ENCODE results near the gene SMAD3. TPM values are rescaled to one million over a fixed set of nuclear protein-coding genes. Genes with fewer than 3 reads are reported as not detected.

The SMAD3 gene
- total and polyA plus RNA-seq, 2 experiments from 2014 or later: 30.8 to 34.0 TPM

GRCh38 chr15:67189326-67190051, 124.1 kb downstream of the SMAD3 start:
- H3K4me2 ChIP-seq (ENCODE audit: unreplicated experiment): no peak overlapping the region
- peak overlapping the region; percentile 74 for H3K9ac ChIP-seq
- H3K36me3 ChIP-seq (ENCODE audit: low read depth): peaks cover 42% of the 10 kb centered on the region

GRCh38 chr15:67190326-67190725, 124.9 kb downstream of the SMAD3 start:
- in situ Hi-C loops (cut with MboI): no loop called here
- Histone ChIP-seq H3K4me1 (ENCODE audit: insufficient read depth) (peaks cover 47% of the 10 kb centered on the region), H4K20me1 (ENCODE audit: insufficient read depth) (no peaks in the 10 kb centered on the region), H3K36me3 (ENCODE audit: low read depth) (peaks cover 36% of the 10 kb centered on the region), H3K4me3 (no peak overlapping the region), H3K9me3 (ENCODE audit: low read depth) (no peaks in the 10 kb centered on the region), H3K27ac (peak overlapping the region; percentile 93), H3K4me2 (ENCODE audit: unreplicated experiment) (no peak overlapping the region), H3K79me2 (ENCODE audit: insufficient read depth) (no peaks in the 10 kb centered on the region), H3F3A (ENCODE audit: insufficient read depth) (peaks cover 88% of the 10 kb centered on the region), H3K9me2 (ENCODE audit: insufficient read depth) (no peaks in the 10 kb centered on the region), H2AFZ (no peak overlapping the region), H3K27me3 (replicated peaks; ENCODE audit: insufficient read depth) (no peaks in the 10 kb centered on the region), H3K9ac (no peak overlapping the region)
- 100% methylated on average over 2 of the region's 2 CpGs for WGBS, 2 experiments (ENCODE audit: low coverage in 1 of 2, low lambda C conversion rate in 2 of 2, missing lambda C conversion rate in 2 of 2)
- DNase-seq: no peak
- TF ChIP-seq EZH2phosphoT487 (IDR thresholded peaks at IDR 0.05; ENCODE audit: insufficient read depth, low read depth): no peak
- no peak for TF ChIP-seq EZH2 (IDR thresholded peaks at IDR 0.05; ENCODE audit: insufficient read depth, poor library complexity, severe bottlenecking)

More at GRCh38 chr15:67189326-67190051, 124.1 kb downstream of the SMAD3 start:
- Histone ChIP-seq H3K79me2 (ENCODE audit: insufficient read depth) (no peaks in the 10 kb centered on the region), H3K9me3 (ENCODE audit: low read depth) (no peaks in the 10 kb centered on the region), H3F3A (ENCODE audit: insufficient read depth) (peaks cover 89% of the 10 kb centered on the region), H3K27ac (peak overlapping the region; percentile 93), H3K27me3 (replicated peaks; ENCODE audit: insufficient read depth) (no peaks in the 10 kb centered on the region), H4K20me1 (ENCODE audit: insufficient read depth) (no peaks in the 10 kb centered on the region), H3K4me3 (no peak overlapping the region), H3K4me1 (ENCODE audit: insufficient read depth) (peaks cover 48% of the 10 kb centered on the region), H3K9me2 (ENCODE audit: insufficient read depth) (no peaks in the 10 kb centered on the region), H2AFZ (no peak overlapping the region)
- no peak for TF ChIP-seq EZH2 (IDR thresholded peaks at IDR 0.05; ENCODE audit: insufficient read depth, poor library complexity, severe bottlenecking)
- TF ChIP-seq EZH2phosphoT487 (IDR thresholded peaks at IDR 0.05; ENCODE audit: insufficient read depth, low read depth): no peak
- in situ Hi-C loops (cut with MboI): no loop called here
- WGBS, 2 experiments (ENCODE audit: low coverage in 1 of 2, low lambda C conversion rate in 2 of 2, missing lambda C conversion rate in 2 of 2): 36 to 37% methylated on average over 26 of the region's 26 CpGs
- DNase-seq: peak; percentile 63

- in situ Hi-C loops (cut with MboI): no loop called here
- no peak overlapping the region for H3K27ac ChIP-seq
- TF ChIP-seq EZH2phosphoT487 (IDR thresholded peaks at IDR 0.05; ENCODE audit: insufficient read depth, low read depth) (no peak), EZH2 (IDR thresholded peaks at IDR 0.05; ENCODE audit: insufficient read depth, poor library complexity, severe bottlenecking) (no peak)
- H3K9me2 ChIP-seq (ENCODE audit: insufficient read depth): no peaks in the 10 kb centered on the region
- peaks cover 88% of the 10 kb centered on the region for H3F3A ChIP-seq (ENCODE audit: insufficient read depth)
- 97% methylated on average over 5 to 11 of the region's 11 CpGs for WGBS, 2 experiments (ENCODE audit: low coverage in 1 of 2, low lambda C conversion rate in 2 of 2, missing lambda C conversion rate in 2 of 2)
- H2AFZ ChIP-seq: no peak overlapping the region
- no peak overlapping the region for H3K4me2 ChIP-seq (ENCODE audit: unreplicated experiment)
- DNase-seq: no peak
- no peaks in the 10 kb centered on the region for H3K27me3 ChIP-seq (replicated peaks; ENCODE audit: insufficient read depth)
- H3K9me3 ChIP-seq (ENCODE audit: low read depth): no peaks in the 10 kb centered on the region
- no peak overlapping the region for H3K4me3 ChIP-seq
- peaks cover 36% of the 10 kb centered on the region for H3K36me3 ChIP-seq (ENCODE audit: low read depth)
- no peaks in the 10 kb centered on the region for H4K20me1 ChIP-seq (ENCODE audit: insufficient read depth)
- H3K79me2 ChIP-seq (ENCODE audit: insufficient read depth): no peaks in the 10 kb centered on the region
- H3K9ac ChIP-seq: no peak overlapping the region
- H3K4me1 ChIP-seq (ENCODE audit: insufficient read depth): peaks cover 42% of the 10 kb centered on the region
Measured at GRCh38 chr15:67190813-67191212, 125.4 kb downstream of the SMAD3 start.

GRCh38 chr15:67192185-67192820, 126.9 kb downstream of the SMAD3 start:
- Histone ChIP-seq H3K36me3 (ENCODE audit: low read depth) (peaks cover 36% of the 10 kb centered on the region), H2AFZ (no peak overlapping the region), H3K4me3 (no peak overlapping the region), H3K79me2 (ENCODE audit: insufficient read depth) (no peaks in the 10 kb centered on the region), H3K27me3 (replicated peaks; ENCODE audit: insufficient read depth) (no peaks in the 10 kb centered on the region), H3K9me3 (ENCODE audit: low read depth) (no peaks in the 10 kb centered on the region), H3K9me2 (ENCODE audit: insufficient read depth) (no peaks in the 10 kb centered on the region), H3K9ac (no peak overlapping the region), H3K4me2 (ENCODE audit: unreplicated experiment) (no peak overlapping the region), H3K4me1 (ENCODE audit: insufficient read depth) (peaks cover 40% of the 10 kb centered on the region), H3K27ac (no peak overlapping the region), H3F3A (ENCODE audit: insufficient read depth) (peaks cover 84% of the 10 kb centered on the region), H4K20me1 (ENCODE audit: insufficient read depth) (no peaks in the 10 kb centered on the region)
- WGBS, 2 experiments (ENCODE audit: low coverage in 1 of 2, low lambda C conversion rate in 2 of 2, missing lambda C conversion rate in 2 of 2): 97% methylated on average over 5 of the region's 5 CpGs
- TF ChIP-seq EZH2phosphoT487 (IDR thresholded peaks at IDR 0.05; ENCODE audit: insufficient read depth, low read depth) (no peak), EZH2 (IDR thresholded peaks at IDR 0.05; ENCODE audit: insufficient read depth, poor library complexity, severe bottlenecking) (no peak)
- in situ Hi-C loops (cut with MboI): no loop called here
- no peak for DNase-seq
